NOMO-1 treated with DMSO at 0.1 percent for 48 hours (cell line): ENCODE results near the gene DEFB132.

ENCODE experiments used
- DNase-seq: peaks from one replicate; lab custom pipeline; 2025; ENCODE audit not compliant: unreplicated experiment; lab: John Stamatoyannopoulos, UW

Gene DEFB132

DNA sequence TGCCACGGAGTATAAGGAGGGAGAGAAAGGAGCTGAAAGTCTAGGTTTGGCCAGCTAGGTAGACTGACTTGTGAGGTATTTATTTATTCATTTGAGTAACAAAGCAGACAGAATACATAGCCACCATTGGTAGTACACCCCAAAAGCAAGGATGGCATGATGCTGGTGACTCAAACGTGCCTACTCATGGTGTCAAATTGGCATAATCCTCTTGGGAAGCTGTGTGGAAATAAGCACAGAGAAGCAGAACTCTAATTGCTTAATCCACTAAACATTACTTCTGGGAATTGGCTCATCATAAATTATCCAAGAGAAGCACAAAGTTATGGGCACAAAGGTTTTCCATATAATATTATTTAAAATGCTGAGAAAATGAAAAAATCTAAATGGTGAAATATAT, 2.5 kb downstream of the DEFB132 start:
- DNase-seq: no peak

DNA sequence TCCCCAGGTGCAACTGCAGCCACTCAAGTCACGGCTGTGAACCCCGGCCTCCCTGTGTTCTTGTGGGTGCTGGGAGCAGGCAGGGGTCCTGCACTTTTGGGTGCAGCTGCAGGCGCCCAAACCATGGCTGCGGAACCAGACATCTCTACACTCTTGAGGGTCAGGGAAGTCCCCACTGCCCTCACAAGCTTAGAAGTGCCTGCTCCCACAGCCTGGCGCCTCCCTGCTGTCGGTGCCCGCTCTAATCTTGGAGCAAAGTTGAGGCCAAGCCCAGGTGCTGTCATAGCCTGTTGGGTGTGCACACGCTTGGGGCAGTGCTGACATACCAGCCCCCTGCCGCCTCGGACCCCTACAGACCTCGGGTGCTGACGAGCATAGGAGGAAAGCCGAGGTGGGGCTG, 6.2 kb downstream of the DEFB132 start:
- DNase-seq: no peak

DNA sequence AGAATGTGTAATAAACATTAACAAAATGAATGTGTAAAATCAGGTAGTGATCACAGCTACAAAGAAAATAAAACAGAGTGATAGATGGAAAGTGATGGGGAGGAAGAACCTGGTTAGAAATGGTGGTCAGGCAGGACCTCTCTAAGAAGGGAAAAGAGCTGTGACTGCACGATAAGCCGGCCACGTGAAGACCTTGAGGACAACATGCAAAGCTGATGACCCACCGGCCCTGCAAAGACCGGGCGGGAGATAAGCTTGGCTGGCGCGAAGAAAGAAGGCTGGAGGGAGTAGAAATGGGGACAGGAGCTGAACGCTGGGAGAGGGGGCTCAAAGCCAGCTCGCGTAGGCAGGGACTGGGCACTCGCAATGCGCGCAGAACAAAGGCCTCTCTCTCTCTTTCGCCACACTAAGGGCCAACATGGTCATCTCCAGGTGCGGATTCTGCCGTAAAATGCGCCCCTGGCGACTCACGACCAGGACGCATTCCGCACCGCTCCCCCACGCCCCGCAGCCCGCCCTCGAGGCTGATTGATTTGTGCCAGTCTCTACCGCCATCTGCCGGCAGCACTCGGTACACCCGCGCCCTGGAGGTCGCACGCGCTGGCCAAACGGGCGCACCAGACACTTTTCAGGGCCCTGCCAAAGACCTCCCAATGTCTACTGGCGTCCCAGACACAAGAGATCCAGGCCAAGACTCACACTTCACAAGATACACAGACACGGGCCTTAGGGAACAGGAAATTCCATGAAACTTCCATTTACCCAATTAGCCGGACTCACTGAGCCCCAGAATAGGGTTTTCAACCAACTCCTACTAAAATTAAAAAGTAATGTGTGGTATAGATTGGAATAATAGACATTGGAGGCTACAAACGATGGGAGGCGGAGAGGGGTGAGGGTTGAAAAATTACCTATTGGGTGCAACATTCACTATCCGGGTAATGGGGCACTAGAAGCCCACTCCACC, 9.4 kb downstream of the DEFB132 start:
- DNase-seq: peak; percentile 80

DNA sequence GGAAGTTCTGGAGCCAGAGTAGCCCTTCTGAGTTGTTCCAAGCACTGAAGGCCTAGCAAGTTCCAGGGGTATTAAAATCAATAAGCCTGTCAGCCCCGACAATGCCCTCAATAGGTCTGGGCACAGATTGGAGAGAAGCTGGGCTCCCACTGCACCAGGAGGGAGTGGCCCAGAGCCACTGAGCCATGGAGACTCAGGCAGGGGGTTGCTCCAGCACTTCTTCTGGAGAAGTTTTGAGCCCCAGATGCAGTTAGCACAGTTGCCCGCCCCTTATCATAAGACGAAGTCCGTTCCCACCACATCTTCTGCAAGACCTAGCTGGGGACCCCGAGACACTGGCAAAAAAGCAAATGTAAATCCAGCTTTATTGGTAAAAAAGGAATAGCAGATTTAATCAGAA, 13.0 kb downstream of the DEFB132 start:
- DNase-seq: no peak

DNA sequence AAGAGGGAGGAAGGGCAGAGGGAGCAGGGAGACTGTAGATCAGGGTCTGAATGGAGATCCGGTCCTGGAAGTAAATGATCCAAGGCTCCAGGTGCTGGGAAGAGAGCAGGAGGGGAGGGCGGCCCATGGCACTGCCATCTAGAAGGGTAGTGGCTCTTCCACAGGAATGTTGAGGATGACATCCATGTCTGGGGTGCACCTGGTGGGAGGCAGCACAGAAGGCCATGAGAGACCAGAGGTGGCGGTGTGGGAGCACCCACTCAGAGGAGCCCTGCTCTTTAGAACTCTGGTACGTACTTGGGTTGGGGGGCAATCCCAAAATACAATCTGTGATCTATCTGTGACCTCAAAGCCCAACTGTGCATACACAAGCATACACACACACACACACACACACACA, 13.5 kb downstream of the DEFB132 start:
- DNase-seq: no peak

DNA sequence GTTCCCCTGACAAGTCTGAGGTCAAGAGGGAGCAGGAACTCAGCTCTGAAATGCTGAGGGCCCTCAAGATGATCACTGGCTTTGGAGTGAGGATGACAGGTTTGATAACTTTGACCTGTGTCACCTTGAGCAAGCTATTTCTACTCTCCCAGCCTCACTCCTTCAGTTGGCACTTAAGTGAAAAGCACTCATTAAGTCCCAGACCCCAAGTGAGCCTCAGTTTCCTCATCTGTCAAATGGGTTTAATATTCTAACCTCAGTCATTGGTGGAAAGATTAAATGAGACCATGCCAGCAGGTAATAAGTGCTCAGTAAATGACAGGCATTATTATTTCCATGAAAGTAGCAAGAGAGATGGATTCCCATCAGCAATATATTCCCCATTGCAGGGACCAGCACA, 14.0 kb downstream of the DEFB132 start:
- no peak for DNase-seq

DNA sequence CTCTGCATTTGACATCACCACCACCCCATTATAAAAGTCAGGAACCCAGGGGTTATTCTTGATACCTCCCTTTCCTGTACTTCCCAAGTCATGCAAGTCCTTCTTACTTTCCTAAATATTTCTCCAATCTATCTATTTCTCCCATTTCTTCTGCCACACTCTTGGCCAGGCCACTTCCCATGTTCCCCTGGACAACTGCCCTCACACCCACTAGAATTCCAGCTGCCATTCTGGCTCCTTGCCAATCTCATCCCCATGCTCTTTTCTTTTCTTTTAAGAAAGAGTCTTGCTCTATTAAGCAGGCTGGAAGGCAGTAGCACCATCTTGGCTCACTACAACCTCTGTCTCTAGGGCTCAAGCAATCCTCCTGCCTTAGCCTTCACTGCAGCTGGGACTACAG, 15.2 kb downstream of the DEFB132 start:
- no peak for DNase-seq

DNA sequence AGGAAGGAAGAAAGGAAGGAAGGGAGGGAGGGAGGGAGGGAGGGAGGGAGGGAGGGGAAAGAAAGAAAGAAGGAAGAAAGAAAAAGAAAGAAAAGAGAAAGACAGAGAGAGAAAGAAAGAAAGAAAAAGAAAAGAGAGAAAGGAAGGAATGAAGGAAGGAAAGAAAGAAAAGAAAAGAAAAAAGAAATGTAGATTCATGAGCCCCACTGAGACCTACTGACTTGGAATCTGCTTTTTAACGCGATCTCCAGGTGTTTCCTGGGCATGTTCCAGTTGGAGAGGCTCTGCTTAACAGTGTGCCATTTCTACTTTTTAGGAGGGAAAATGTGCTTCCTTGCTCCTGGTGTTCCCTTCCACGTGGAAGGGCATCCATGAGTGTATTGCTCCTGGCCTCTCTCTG, 16.4 kb downstream of the DEFB132 start:
- no peak for DNase-seq

DNA sequence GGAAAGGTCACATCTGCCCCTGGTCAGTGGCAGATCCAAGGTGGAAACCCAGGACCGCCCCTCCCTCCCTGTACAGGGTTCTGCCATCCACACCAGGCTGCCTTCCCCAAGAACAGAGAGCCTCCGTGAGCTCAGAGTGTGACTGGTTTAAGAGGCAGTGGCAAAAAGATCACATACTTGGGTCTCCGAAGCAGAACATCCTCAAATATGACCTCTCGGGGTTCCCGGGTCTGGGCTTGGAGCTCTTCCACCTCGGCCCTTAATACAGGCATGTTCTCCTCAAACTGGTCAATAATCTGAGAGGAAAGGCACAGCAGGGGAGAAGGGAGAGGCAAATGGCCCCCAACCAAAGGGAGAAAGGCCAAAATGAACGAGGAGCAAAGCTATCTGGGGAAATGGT, 18.3 kb downstream of the DEFB132 start:
- no peak for DNase-seq

DNA sequence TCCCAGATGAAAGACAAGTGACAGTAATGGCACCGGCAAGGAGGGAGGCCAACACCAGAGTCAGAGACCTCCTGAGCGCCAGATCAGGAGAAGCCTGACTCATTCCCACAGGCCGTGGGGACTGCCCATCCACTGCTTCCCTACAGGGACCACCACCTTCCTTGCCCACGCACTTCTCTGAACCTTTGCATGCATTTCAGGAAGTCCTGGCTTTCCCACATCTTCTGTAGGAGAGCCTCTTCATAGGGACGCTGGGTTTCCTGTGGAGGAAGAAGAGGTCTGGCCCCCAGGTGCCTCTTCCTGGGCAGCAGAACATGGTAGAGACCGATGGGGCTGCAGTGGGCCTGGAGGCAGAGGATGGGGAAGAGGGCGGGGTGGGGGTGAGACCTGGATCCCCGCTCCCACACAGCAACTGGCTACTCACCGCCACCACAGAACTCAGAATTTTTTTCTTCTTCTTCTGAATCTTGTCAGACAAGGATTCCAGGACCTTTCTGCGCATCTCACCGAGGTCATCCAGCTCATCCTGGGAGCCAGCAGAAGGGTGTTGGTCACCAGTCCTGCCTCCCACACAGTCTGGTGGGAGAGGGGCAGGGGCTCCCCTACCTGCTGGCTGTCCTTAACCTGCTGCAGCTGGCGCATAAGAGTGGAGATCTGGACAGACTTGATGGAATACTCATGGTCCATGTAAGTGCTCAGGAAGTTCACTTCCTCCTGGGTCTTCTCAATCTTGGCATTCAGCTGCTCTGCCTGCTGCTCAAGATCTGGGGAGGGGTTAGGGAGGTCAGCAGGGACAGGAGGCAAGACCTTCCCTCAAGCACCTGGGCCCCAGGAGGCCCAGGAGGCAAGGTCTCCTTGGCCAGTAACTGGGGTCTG, 19.3 kb downstream of the DEFB132 start:
- no peak for DNase-seq

DNA sequence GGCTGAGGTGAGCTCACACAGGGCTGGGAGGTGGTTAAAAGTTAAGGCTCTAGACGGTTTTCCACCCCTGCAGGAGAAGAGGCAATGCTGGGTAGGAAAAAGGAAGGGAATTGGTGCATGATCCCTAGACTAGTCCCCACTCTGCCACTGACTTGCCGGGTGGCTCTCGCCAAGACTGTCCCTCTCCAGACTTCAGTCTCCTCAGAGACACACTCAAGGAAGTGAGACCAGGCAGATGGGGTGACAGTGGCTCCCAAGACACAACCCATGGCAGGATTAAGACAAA, 19.9 kb downstream of the DEFB132 start:
- no peak for DNase-seq

DNA sequence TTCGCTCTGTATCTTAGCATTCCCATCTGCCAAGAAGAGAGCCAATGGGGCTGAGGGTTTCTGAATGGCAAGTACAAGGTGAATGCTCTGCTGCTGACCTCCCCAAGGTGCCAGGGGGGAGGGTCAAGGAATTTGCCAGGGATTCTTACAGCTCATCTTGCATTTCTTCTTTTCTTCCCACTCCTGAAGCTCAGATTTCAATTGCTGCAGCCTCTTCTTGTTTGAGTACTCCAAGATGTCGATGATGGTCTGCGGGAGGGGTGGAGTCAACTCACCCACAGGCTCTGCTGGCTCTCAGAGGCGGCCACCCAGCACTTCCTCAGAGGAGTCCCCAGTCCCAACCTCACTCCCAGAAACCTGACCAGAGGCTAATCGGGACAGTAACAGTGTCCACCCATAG, 20.7 kb downstream of the DEFB132 start:
- no peak for DNase-seq

DNA sequence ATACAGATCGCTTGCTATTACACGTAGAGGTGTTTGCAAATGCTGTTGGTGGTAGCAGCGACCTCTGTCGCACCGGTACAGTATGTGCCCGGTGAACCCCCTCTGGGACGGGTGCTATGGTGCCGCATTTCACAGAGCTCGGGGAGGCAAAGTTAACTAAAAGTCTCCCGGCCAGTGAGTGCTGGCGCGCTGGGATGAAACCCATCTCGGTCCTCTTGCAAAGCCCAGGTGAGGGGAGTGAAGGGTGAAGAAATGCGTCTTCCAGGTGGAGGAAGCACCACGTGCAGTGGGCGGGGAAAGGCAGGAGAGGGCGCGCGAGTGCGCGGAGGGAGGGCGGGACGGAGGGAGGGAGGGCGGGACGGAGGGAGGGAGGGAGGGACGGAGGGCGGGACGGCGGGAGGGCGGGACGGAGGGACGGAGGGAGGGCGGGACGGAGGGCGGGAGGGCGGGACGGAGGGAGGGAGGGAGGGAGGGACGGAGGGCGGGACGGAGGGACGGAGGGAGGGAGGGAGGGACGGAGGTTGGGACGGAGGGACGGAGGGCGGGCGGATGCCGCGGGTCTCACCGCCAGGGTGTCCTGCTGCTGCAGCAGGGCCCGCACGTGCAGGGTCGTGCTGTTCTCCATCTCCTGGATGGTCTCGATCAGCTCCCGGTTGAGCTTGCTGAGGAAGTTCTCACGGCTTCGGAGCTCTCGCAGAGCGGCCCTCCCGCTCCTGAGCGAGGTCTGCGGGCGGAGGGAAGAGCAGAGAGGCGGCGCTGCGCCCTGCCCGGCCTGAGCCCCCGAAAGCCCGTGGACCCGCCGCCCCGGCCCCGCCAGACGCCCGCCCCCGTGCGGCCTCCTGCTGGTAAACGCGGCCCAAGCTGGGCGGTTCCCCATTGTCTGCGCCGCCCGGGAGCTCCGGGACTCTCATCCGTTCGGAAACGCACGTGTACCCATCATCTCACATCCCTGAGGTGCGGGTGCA, 21.4 kb downstream of the DEFB132 start:
- DNase-seq: no peak

DNA sequence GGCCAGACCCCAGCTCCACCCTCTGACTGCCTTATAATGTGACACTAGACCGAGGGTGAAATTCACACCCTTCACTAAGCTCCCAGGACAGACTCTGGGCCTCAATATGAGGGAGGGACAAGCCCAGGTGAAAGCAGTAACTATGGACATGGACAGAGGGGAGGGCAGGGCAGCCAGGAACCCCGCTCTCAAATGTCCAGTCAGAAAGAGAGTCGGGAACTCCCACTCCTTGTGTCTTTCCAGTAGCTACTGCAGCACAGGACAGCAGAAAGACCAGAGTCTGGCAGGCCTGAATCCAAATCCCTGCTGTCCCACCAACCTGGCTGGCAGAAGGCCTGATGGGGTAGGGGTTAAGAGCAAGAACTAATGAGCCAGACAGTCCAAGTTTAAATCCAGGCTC, 26.6 kb downstream of the DEFB132 start:
- no peak for DNase-seq

DNA sequence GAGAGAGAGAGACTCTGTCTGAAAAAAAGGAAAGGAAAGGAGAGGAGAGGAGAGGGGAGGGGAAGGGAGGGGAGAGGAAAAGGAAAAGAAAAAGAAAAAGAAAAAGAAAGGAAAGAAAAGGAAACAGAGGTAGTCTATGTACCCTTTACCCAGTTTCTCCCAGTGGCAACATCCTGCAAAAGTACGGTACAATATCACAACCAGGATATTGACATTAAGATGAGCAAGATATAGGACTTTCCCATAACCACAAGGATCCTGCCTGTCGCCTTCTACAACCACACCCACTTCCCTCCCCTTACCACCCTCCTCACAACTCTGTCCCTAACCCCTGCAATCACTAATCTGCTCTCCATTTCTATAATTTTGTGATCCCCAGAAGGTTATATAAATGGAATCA, 29.0 kb downstream of the DEFB132 start:
- DNase-seq: no peak

DNA sequence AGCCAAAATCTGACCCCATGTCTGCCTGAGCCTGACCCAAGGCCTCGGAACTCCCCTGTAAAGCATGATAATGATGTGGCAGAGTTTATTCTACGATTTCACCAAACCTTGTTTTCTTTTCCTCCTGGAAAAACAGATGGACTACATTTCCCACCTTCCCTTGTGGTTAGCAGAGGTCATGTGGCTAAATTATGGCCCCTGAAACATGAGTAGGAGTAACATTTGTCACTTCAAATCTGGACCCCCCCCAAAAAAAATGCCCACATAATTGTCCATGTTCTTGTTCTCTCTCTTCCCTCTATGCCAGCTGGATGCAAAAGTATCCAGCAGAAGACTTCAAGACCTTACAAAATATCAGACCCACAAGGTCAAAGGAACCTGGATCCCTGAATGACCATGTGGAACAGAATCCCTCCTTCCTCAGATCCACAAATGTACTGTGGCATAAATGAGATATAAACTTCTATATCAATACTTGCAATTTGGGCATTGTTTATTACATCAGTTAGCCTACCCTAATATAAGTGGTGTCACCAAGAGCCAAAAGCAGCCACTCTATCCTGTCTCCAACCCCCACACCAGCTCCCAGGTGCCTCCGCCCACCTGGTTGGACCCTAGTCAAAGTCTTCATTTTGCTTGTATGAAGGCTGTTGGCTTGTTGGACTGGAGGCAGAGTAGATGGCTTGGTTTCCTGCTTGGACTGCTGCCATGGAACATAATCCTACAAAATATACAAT, 31.6 kb downstream of the DEFB132 start:
- DNase-seq: no peak

DNA sequence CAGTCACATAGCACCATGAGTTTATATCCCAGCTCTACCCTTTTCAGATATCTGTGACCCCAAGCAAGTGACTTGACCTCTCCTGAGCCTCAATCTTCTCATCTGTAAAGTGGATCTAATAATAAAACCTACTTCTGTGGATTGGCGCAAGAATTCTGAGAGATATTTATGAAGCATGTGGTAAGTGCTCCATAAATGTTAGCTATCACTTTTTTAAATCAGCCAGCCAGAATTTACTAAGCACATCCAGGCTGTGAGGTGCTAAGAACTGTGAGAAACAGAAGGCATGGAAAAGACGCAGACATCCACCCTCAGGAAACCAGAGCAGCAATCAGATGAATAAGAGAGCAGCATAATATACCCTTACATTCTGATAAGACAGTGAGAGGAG, 32.2 kb downstream of the DEFB132 start:
- no peak for DNase-seq

DNA sequence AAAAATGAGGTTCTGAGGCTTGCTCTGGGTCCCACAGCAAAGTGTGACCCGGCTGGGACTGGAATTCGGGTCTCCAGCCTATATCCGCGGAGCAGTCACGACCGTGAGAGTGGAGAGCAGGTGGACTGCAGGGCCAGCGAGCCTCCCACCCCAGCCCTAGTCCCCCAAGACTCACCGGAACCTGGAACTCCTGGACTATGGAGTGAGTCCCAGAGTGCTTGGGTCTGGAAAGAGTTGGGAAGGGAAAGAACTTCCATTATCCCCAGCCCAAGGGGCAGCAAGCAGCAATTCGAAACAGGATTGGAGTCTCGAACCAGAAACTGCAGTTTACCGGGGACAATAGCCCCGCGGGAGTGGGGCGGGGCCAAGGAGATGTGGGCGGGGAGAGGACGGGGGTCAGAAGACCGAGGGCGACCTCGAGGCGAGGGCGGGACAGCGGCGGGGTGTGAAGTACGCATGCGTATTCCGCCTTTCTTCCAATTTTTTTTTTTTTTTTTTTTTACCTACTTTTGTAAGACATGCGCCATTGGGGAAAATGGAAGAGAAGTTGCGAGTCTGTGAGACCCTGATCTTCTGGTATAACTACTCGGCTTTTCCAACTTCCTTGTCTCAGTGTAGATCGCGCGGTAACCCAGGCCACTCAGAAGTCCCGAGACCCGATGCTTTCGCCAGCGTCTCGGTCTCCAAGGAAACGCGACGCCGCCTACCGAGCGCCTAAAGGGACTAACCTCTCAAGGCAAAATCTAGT, 32.7 kb downstream of the DEFB132 start, which contains the start of gene C20orf96:
Gene C20orf96 (minus strand): TSS at position 667 of the 748 bp plus-strand sequence. CDS start 140 bp downstream, at position 527.
- DNase-seq: peak; percentile 89

DNA sequence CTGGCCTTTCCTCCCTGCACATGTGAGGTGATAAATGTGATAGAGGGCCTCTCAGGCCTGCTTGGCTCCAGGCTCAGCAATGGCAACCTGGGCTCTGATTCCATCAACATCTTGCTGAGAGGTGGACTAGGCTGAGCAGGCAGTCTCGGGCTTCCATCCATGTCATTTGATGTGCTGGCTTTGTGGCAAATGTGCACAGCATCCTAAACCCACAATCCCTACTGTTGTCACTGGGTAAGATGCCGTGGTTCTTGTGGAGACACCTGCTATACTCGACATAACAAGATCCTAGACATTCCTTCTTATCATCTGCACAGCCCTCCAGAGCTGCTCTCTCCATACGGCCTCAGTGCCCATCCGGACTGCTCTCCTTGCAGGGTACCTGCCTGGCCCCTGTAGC, 37.1 kb downstream of the DEFB132 start:
- DNase-seq: no peak

DNA sequence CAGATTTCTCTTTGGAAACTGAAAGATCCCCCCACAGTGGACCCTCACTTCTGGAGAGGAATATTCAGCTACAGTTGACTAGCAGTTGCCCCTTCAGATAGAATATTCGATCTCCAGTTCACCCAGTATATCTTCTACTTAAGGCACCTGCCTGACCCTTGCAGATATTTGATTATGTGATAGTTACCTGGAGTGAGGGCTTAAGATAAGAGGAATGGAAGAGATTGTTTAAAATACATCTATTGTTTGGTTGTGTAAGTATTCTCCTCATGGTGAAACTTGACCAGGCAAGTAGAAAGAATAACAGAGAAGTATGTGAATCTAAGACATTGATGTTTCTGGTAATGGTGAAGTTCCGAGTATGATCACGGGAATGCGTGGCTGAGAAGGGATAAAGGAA, 38.3 kb downstream of the DEFB132 start:
- DNase-seq: no peak
